ENCODE results near the gene NIT1.

The NIT1 gene

DNA sequence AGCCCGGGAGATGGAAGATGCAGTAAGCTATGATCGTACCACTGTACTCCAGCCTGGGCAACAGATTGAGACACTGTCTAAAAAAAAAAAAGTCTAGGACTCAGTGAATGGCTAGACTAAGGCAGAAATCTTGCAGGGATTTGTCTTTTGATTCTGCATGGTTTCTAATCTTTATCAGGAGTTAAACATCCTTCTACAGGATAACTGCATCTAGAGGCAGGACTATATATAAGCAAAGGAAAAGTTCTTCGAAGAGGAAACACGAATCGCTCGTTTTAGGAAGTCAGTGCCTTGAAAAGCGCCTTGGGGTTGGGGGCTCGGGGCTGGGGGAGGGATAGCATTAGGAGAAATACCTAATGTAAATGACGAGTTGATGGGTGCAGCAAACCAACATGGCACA lies 35.3 kb downstream of the NIT1 start:
- Histone ChIP-seq H3K9me2 (replicated peaks; ENCODE audit: insufficient read depth, low read length) (no peaks in the 10 kb centered on the region), H3F3A (ENCODE audit: insufficient read depth, low read length) (peaks cover 16% of the 10 kb centered on the region), H3K4me3 (ENCODE audit: low read length) (peak overlapping the region; percentile 87), H3K27me3 (replicated peaks; ENCODE audit: insufficient read depth, low read length) (no peaks in the 10 kb centered on the region), H3K9ac (ENCODE audit: low read length) (peak overlapping the region; percentile 95; the same call in 1 of the 2 replicates), H3K9me3 (replicated peaks; ENCODE audit: insufficient read depth, low read length) (no peaks in the 10 kb centered on the region), H4K20me1 (ENCODE audit: insufficient read depth, low read length) (no peaks in the 10 kb centered on the region), H3K4me2 (ENCODE audit: low read depth, low read length) (peak overlapping the region; percentile 87), H3K79me2 (ENCODE audit: low read length) (peaks cover 21% of the 10 kb centered on the region), H3K27ac (ENCODE audit: low read length) (peak overlapping the region; percentile 89; the same call in 1 of the 2 replicates), H2AFZ (ENCODE audit: low read length) (peak overlapping the region; percentile 85), H3K4me1 (ENCODE audit: low read length) (peaks cover 19% of the 10 kb centered on the region), H3K36me3 (replicated peaks; ENCODE audit: insufficient read depth, low read length) (peaks cover 5% of the 10 kb centered on the region; the same call in 1 of the 2 replicates)
- DNase-seq: no peak
- no peak for TF ChIP-seq CTCF (IDR thresholded peaks at IDR 0.05; ENCODE audit: low read length)
- no peak for TF ChIP-seq EZH2 (optimal IDR thresholded peaks at IDR 0.05; ENCODE audit: low read depth, low read length)

GRCh38 chr1:161153682-161154337 lies 35.9 kb downstream of the NIT1 start, which contains the start of gene UFC1:
UFC1 (plus strand) TSS chr1:161153978; CDS start chr1:161153998, 20 bp downstream.
- TF ChIP-seq EZH2phosphoT487 (IDR thresholded peaks at IDR 0.05; ENCODE audit: low read length) (no peak), CTCF (IDR thresholded peaks at IDR 0.05; ENCODE audit: low read length) (no peak), EZH2 (optimal IDR thresholded peaks at IDR 0.05; ENCODE audit: low read depth, low read length) (no peak)
- Histone ChIP-seq H3K4me3 (ENCODE audit: low read length) (peak within 1 kb of the TSS; percentile 87), H3K27ac (ENCODE audit: low read length) (peak within 1 kb of the TSS; percentile 89), H2AFZ (ENCODE audit: low read length) (peak within 1 kb of the TSS; percentile 85), H3K9me2 (replicated peaks; ENCODE audit: insufficient read depth, low read length) (no peaks in the 10 kb centered on the region), H3K27me3 (replicated peaks; ENCODE audit: insufficient read depth, low read length) (no peaks in the 10 kb centered on the region), H3K79me2 (ENCODE audit: low read length) (peaks cover 21% of the 10 kb centered on the region), H3K4me2 (ENCODE audit: low read depth, low read length) (peak within 1 kb of the TSS; percentile 87), H3K4me1 (ENCODE audit: low read length) (peaks cover 25% of the 10 kb centered on the region), H3K36me3 (replicated peaks; ENCODE audit: insufficient read depth, low read length) (peaks cover 5% of the 10 kb centered on the region; the same call in 1 of the 2 replicates), H4K20me1 (ENCODE audit: insufficient read depth, low read length) (no peaks in the 10 kb centered on the region), H3F3A (ENCODE audit: insufficient read depth, low read length) (peaks cover 22% of the 10 kb centered on the region), H3K9ac (ENCODE audit: low read length) (peak within 1 kb of the TSS; percentile 95), H3K9me3 (replicated peaks; ENCODE audit: insufficient read depth, low read length) (no peaks in the 10 kb centered on the region)
- peak; percentile 93 for DNase-seq

- Histone ChIP-seq H3K27me3 (replicated peaks; ENCODE audit: insufficient read depth, low read length) (no peaks in the 10 kb centered on the region), H3K4me2 (ENCODE audit: low read depth, low read length) (no peak overlapping the region), H3K27ac (ENCODE audit: low read length) (peak overlapping the region; percentile 46; the same call in 1 of the 2 replicates), H3K4me1 (ENCODE audit: low read length) (peaks cover 34% of the 10 kb centered on the region), H3K9me3 (replicated peaks; ENCODE audit: insufficient read depth, low read length) (no peaks in the 10 kb centered on the region), H3K79me2 (ENCODE audit: low read length) (peaks cover 40% of the 10 kb centered on the region), H3F3A (ENCODE audit: insufficient read depth, low read length) (peaks cover 22% of the 10 kb centered on the region), H3K9me2 (replicated peaks; ENCODE audit: insufficient read depth, low read length) (no peaks in the 10 kb centered on the region), H4K20me1 (ENCODE audit: insufficient read depth, low read length) (no peaks in the 10 kb centered on the region), H3K4me3 (ENCODE audit: low read length) (no peak overlapping the region), H3K36me3 (replicated peaks; ENCODE audit: insufficient read depth, low read length) (peaks cover 5% of the 10 kb centered on the region; the same call in 1 of the 2 replicates), H3K9ac (ENCODE audit: low read length) (no peak overlapping the region), H2AFZ (ENCODE audit: low read length) (no peak overlapping the region)
- TF ChIP-seq EZH2phosphoT487 (IDR thresholded peaks at IDR 0.05; ENCODE audit: low read length): no peak
- TF ChIP-seq CTCF (IDR thresholded peaks at IDR 0.05; ENCODE audit: low read length): no peak
- TF ChIP-seq EZH2 (optimal IDR thresholded peaks at IDR 0.05; ENCODE audit: low read depth, low read length): no peak
- DNase-seq: no peak
These were observed 40.0 kb downstream of the NIT1 start for GRCh38 chr1:161157867-161158266.

All from MM.1S (cell line).